Endothelial cell of umbilical vein (primary cell): Measurements from ENCODE around the gene SPATS2L. TPM values are rescaled to one million over a fixed set of nuclear protein-coding genes. Genes with fewer than 3 reads are reported as not detected.

Source experiments
- BruUV-seq: library from RNA; stranded (reverse); fragments of 400-500 nt; replicated peaks from 2 replicates; lab custom pipeline; 2021; lab: Mats Ljungman, UMichigan
- CTCF ChIA-PET: fragments of 300-600, 350-600 bp; sonication (Branson Sonifier 250); formaldehyde crosslinking; loops from one replicate; lab custom pipeline; 2021; ENCODE audit warnings: antibody characterized with exemption, inconsistent platforms; lab: Charles Lee
- POLR2A ChIA-PET: fragments of 300-600, 350-600 bp; sonication (Branson Sonifier 250); formaldehyde crosslinking; loops from one replicate; lab custom pipeline; 2021; ENCODE audit warnings: antibody characterized with exemption, inconsistent platforms; lab: Charles Lee
- DNase-seq: peaks from one replicate; pipeline ENCODE4 v3.0.0-alpha.2; 2011; ENCODE audit warnings: low read depth, low spot score
- FAIRE-seq: peaks from 2 replicates; lab custom pipeline; 2011; peaks lifted over from hg19 to GRCh38; lab: Jason Lieb, UNC
- H2AFZ ChIP-seq: 2 replicates; pipeline ENCODE4 v1.6.0; 2012; ENCODE audit warnings: low read depth, low read length, control low read depth, inconsistent platforms
- H3K27ac ChIP-seq: 2 replicates; pipeline ENCODE4 v1.5.1; 2011; ENCODE audit warnings: low read depth, mild to moderate bottlenecking, control low read depth, low read length, moderate library complexity; ENCODE audit not compliant: insufficient read depth
- H3K27me3 ChIP-seq, 2 experiments: 2 replicates each; pipeline versions ENCODE4 v1.6.0 to v1.6.1; 2011; ENCODE audit warnings: low read length in 2 of 2, mixed read lengths in 1 of 2; ENCODE audit not compliant: control insufficient read depth in 2 of 2, insufficient read depth in 2 of 2
- H3K36me3 ChIP-seq, 2 experiments: 2 replicates in 1 of 2; 3 replicates in 1 of 2; pipeline ENCODE4 v1.5.1; 2011; ENCODE audit warnings: low read length in 2 of 2, mild to moderate bottlenecking in 1 of 2, moderate library complexity in 1 of 2; ENCODE audit not compliant: control insufficient read depth in 2 of 2, insufficient read depth in 2 of 2; ENCODE audit errors: extremely low read depth in 1 of 2
- H3K4me1 ChIP-seq: 3 replicates; pipeline ENCODE4 v1.5.1; 2011; ENCODE audit warnings: mild to moderate bottlenecking, low read length; ENCODE audit not compliant: control insufficient read depth, insufficient read depth; ENCODE audit errors: extremely low read depth
- H3K4me2 ChIP-seq: 2 replicates; pipeline ENCODE4 v1.6.1; 2011; ENCODE audit warnings: low read length, control low read depth, mixed read lengths; ENCODE audit not compliant: insufficient read depth
- H3K4me3 ChIP-seq, 3 experiments: fragments of 200-600 bp in 1 of 3; sonication (generic), shearing (Covaris generic) in 1 of 3; replicated peaks in 1 of 3; 2 replicates each; pipeline ENCODE4 v1.5.1; 2011 to 2016; ENCODE audit warnings: control low read depth in 3 of 3, low read length in 3 of 3, mild to moderate bottlenecking in 2 of 3, inconsistent platforms in 1 of 3, low read depth in 1 of 3, moderate library complexity in 1 of 3; ENCODE audit not compliant: insufficient read depth in 1 of 3
- H3K79me2 ChIP-seq: 2 replicates; pipeline ENCODE4 v1.6.0; 2012; ENCODE audit warnings: low read length, inconsistent platforms; ENCODE audit not compliant: control insufficient read depth, insufficient read depth
- H3K9ac ChIP-seq: replicated peaks from 2 replicates; pipeline ENCODE3; 2011; ENCODE audit warnings: low read length, control low read depth; ENCODE audit not compliant: insufficient read depth; ENCODE audit errors: extremely low read depth
- H3K9me1 ChIP-seq: replicated peaks from 3 replicates; pipeline ENCODE4 v1.6.0; 2011; ENCODE audit warnings: mild to moderate bottlenecking, low read length; ENCODE audit not compliant: control insufficient read depth, insufficient read depth; ENCODE audit errors: extremely low read depth
- H3K9me3 ChIP-seq: replicated peaks from 2 replicates; pipeline ENCODE4 v1.5.1; 2012; ENCODE audit warnings: low read length, inconsistent platforms; ENCODE audit not compliant: control insufficient read depth, insufficient read depth
- H4K20me1 ChIP-seq: replicated peaks from 2 replicates; pipeline ENCODE3; 2011; ENCODE audit warnings: mild to moderate bottlenecking, low read length; ENCODE audit not compliant: control insufficient read depth, insufficient read depth; ENCODE audit errors: extremely low read depth
- EZH2 ChIP-seq: IDR thresholded peaks from 2 replicates; pipeline ENCODE4 v1.6.1; 2012; ENCODE audit warnings: borderline replicate concordance, low read depth, mild to moderate bottlenecking, moderate library complexity, low read length, inconsistent platforms; ENCODE audit not compliant: severe bottlenecking
- FOS ChIP-seq: IDR thresholded peaks from 2 replicates; pipeline ENCODE4 v1.6.1; 2011; ENCODE audit warnings: mild to moderate bottlenecking, low read length, moderate library complexity, borderline replicate concordance; ENCODE audit not compliant: insufficient read depth
- GATA2 ChIP-seq: IDR thresholded peaks from 2 replicates; pipeline ENCODE4 v1.7.0; 2011; ENCODE audit warnings: low read depth, mild to moderate bottlenecking, moderate library complexity, mixed read lengths, low read length; ENCODE audit not compliant: insufficient read length, insufficient read depth
- JUN ChIP-seq: IDR thresholded peaks from 2 replicates; pipeline ENCODE4 v1.6.1; 2011; ENCODE audit warnings: borderline replicate concordance, low read depth; ENCODE audit not compliant: insufficient read length, insufficient read depth
- MYC ChIP-seq: IDR thresholded peaks from one replicate; pipeline ENCODE4 v1.6.1; 2011; ENCODE audit warnings: mild to moderate bottlenecking, low read depth, low read length
- POLR2A ChIP-seq: IDR thresholded peaks from 2 replicates; pipeline ENCODE4 v1.6.1; 2012; ENCODE audit warnings: low read depth, mild to moderate bottlenecking, control low read depth, low read length
- POLR2AphosphoS5 ChIP-seq: IDR thresholded peaks from 2 replicates; pipeline ENCODE4 v1.6.1; 2012; ENCODE audit warnings: low read depth, mild to moderate bottlenecking, control low read depth, low read length, moderate library complexity; ENCODE audit not compliant: insufficient read depth
- dilution Hi-C: fragments of 300-500 bp; cut with MboI; formaldehyde crosslinking; loops from one replicate; pipeline ENCODE4 v1.15.0; 2019; ENCODE audit warnings: low sequenced_read_pairs; ENCODE audit not compliant: extremely low pct_ligation_motif_present
- intact Hi-C: fragments of 100-400 bp; cut with micrococcal nuclease; formaldehyde crosslinking; loops from one replicate; pipeline ENCODE4 v1.10.0; 2022
- polyA plus RNA-seq, 4 experiments: library from polyadenylated mRNA; depleted of rRNA in 3 of 4; stranded (reverse) in 3 of 4; unstranded in 1 of 4; fragments of >200 nt; gene quantifications; 2 replicates each; pipeline versions ENCODE4 v1.2.1 to v1.2.3, GENCODE V29; 2011 to 2012; ENCODE audit warnings: missing spikeins in 1 of 4
- total RNA-seq: library from RNA; stranded (reverse); gene quantifications from 2 replicates; pipeline ENCODE4 v1.2.3, GENCODE V29; 2021
- TF ChIP-seq, protein P1 (sequence below), 2 donors: IDR thresholded peaks; 1 replicate in 1 of 2; 2 replicates in 1 of 2; pipeline ENCODE4 v1.5.1; 2011; ENCODE audit warnings: low read length in 2 of 2, mild to moderate bottlenecking in 2 of 2, moderate library complexity in 2 of 2, control low read depth in 1 of 2, inconsistent platforms in 1 of 2, low read depth in 1 of 2; ENCODE audit not compliant: insufficient read depth in 1 of 2; ENCODE audit errors: extremely low read depth in 1 of 2
- TF ChIP-seq, protein P2 (sequence below): IDR thresholded peaks from 2 replicates; pipeline ENCODE4 v1.6.1; 2011; ENCODE audit not compliant: insufficient read depth, insufficient read length

Gene SPATS2L
- total and polyA plus RNA-seq, 2 donors (not counting 3 experiments of a cell fraction or from before 2014, with no cell fraction given) = 29.1 to 72.9 TPM

DNA sequence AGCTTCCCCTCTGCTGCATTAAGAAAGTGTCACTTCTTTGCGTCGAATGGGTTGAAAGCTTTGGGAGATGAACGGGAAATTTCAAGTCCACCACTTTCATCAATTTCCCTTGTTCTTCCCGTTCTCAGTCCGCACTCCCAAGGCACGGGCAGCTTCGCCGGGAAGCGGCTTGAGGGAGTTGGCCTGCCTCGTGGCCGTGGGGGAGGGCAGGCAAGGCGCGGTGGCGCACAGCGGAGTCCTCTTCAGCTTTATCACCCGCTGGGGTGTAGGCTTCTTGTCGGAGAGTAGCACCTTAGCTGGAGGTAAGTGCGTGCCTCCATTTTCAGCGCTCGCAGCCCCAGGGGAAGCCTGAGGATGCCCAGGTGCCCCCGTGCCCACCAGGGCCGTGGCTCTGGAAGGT is 183.5 kb downstream of the SPATS2L start:
- DNase-seq (no peak), FAIRE-seq (no peak)
- H4K20me1 ChIP-seq = no peaks in the 10 kb centered on the region
- dilution Hi-C loops (no loop called here), intact Hi-C loops (no loop called here)
- H3K9me1 ChIP-seq = no peaks in the 10 kb centered on the region
- H3K4me1 ChIP-seq = no peaks in the 10 kb centered on the region
- no peaks in the 10 kb centered on the region for H3K79me2 ChIP-seq
- peaks cover 0 to 2% of the 10 kb centered on the region in 2 experiments for H3K36me3 ChIP-seq
- no peak overlapping the region for H2AFZ ChIP-seq
- BruUV-seq = no TSS peak
- H3K27me3 ChIP-seq = no peaks in the 10 kb centered on the region
- TF ChIP-seq GATA2 (no peak), MYC (no peak), FOS (no peak), POLR2A (no peak), EZH2 (no peak)
- TF ChIP-seq, protein P1, sequence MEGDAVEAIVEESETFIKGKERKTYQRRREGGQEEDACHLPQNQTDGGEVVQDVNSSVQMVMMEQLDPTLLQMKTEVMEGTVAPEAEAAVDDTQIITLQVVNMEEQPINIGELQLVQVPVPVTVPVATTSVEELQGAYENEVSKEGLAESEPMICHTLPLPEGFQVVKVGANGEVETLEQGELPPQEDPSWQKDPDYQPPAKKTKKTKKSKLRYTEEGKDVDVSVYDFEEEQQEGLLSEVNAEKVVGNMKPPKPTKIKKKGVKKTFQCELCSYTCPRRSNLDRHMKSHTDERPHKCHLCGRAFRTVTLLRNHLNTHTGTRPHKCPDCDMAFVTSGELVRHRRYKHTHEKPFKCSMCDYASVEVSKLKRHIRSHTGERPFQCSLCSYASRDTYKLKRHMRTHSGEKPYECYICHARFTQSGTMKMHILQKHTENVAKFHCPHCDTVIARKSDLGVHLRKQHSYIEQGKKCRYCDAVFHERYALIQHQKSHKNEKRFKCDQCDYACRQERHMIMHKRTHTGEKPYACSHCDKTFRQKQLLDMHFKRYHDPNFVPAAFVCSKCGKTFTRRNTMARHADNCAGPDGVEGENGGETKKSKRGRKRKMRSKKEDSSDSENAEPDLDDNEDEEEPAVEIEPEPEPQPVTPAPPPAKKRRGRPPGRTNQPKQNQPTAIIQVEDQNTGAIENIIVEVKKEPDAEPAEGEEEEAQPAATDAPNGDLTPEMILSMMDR (IDR thresholded peaks at IDR 0.05; ENCODE audit: extremely low read depth in 1 of 2, insufficient read depth in 1 of 2, low read depth in 1 of 2, low read length in 2 of 2) = no peak
- ChIA-PET CTCF (no interaction called here), POLR2A (no interaction called here)
- H3K27ac ChIP-seq = no peak overlapping the region
- H3K9me3 ChIP-seq = no peaks in the 10 kb centered on the region
- no peak overlapping the region for H3K4me3 ChIP-seq
- no peak overlapping the region for H3K9ac ChIP-seq
- H3K4me2 ChIP-seq = no peak overlapping the region

DNA sequence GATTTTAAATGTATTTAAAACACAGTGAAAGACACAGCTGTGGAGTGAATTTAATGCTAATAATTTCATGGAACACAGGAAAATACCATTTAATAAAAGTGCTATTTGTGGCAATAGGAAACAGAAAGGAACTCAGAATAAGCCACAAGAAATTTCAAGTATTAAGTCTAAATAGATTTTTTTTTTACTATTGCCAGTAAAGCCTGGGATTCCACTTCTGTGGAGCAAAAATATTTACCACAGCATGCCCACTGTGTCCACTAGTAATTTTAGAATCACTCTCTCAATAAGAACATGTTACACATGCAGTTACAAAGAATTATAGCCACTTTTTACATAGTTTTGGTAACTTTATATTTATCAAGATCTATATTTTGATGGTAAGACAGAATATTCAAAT is 186.2 kb downstream of the SPATS2L start:
- POLR2A ChIA-PET = no interaction called here
- FAIRE-seq (no peak), DNase-seq (no peak)
- dilution Hi-C loops = no loop called here
- Histone ChIP-seq H3K27me3 (no peaks in the 10 kb centered on the region), H3K4me3 (no peak overlapping the region), H3K9me1 (no peaks in the 10 kb centered on the region), H3K36me3 (peaks cover 0 to 2% of the 10 kb centered on the region in 2 experiments), H3K9ac (no peak overlapping the region), H3K9me3 (no peaks in the 10 kb centered on the region), H3K4me1 (no peaks in the 10 kb centered on the region), H3K27ac (no peak overlapping the region), H4K20me1 (no peaks in the 10 kb centered on the region), H2AFZ (no peak overlapping the region), H3K4me2 (no peak overlapping the region), H3K79me2 (no peaks in the 10 kb centered on the region)
- TF ChIP-seq, protein P2, sequence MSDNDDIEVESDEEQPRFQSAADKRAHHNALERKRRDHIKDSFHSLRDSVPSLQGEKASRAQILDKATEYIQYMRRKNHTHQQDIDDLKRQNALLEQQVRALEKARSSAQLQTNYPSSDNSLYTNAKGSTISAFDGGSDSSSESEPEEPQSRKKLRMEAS = no peak
- no peak for TF ChIP-seq MYC
- no peak for TF ChIP-seq POLR2AphosphoS5
- TF ChIP-seq POLR2A = no peak
- no peak for TF ChIP-seq JUN
- TF ChIP-seq GATA2 = no peak
- TF ChIP-seq, protein P1 (IDR thresholded peaks at IDR 0.05; ENCODE audit: extremely low read depth in 1 of 2, insufficient read depth in 1 of 2, low read depth in 1 of 2, low read length in 2 of 2) = no peak
- no peak for TF ChIP-seq EZH2
- TF ChIP-seq FOS = no peak
- CTCF ChIA-PET = interaction anchor here (1.0 to 1.9 kb wide), 5 partner anchors 9 to 519 kb away, joined by 3 to 10 read pairs (median 4); partner anchors contain the start of gene KCTD18
- BruUV-seq = no TSS peak
- intact Hi-C loops = no loop called here
